Sigmoid colon (tissue), 7 donors: Measurements from ENCODE around the gene ALG8. TPM values are rescaled to one million over a fixed set of nuclear protein-coding genes. Genes with fewer than 3 reads are reported as not detected.

Experiments
- DNase-seq: peaks from one replicate; pipeline ENCODE4 v3.0.0-alpha.2; 2019
- H3K27ac ChIP-seq, 4 donors: fragments of 200-600 bp; sonication (generic); one replicate each; pipeline ENCODE4 v1.5.1; 2016 to 2019; ENCODE audit warnings: mild to moderate bottlenecking in 1 of 4
- H3K27me3 ChIP-seq, 3 donors: fragments of 200-600 bp; sonication (generic); one replicate each; pipeline ENCODE4 v1.5.1; 2019; ENCODE audit warnings: mild to moderate bottlenecking in 1 of 3
- H3K36me3 ChIP-seq, 4 donors: fragments of 200-600 bp; sonication (generic); one replicate each; pipeline ENCODE4 v1.5.1; 2016 to 2019
- H3K4me1 ChIP-seq, 4 donors: fragments of 200-600 bp; sonication (generic); one replicate each; pipeline ENCODE4 v1.5.1; 2017 to 2019
- H3K4me3 ChIP-seq, 4 donors: fragments of 200-600 bp; sonication (generic); one replicate each; pipeline ENCODE4 v1.5.1; 2017 to 2019; ENCODE audit warnings: mild to moderate bottlenecking in 2 of 4, moderate library complexity in 1 of 4
- H3K9me3 ChIP-seq, 4 donors: fragments of 200-600 bp in 3 of 4; sonication (generic) in 3 of 4; one replicate each; pipeline versions ENCODE4 v1.5.1 to v1.6.1; 2013 to 2019
- CTCF ChIP-seq, 4 experiments: fragments of 450-650 bp in 3 of 4; fragments of 200-600 bp in 1 of 4; IDR thresholded peaks; one replicate each; pipeline ENCODE4 v1.5.1; 2016 to 2019; ENCODE audit warnings: antibody characterized with exemption in 4 of 4, mild to moderate bottlenecking in 3 of 4, moderate library complexity in 2 of 4
- EP300 ChIP-seq, 4 donors: sonication (generic); formaldehyde crosslinking; IDR thresholded peaks; one replicate each; pipeline ENCODE4 v1.6.1; 2017; ENCODE audit warnings: antibody characterized with exemption in 4 of 4
- POLR2A ChIP-seq, 2 donors: fragments of 450-650 bp; IDR thresholded peaks; one replicate each; pipeline ENCODE4 v1.6.1; 2016; ENCODE audit warnings: antibody characterized with exemption in 2 of 2, mild to moderate bottlenecking in 2 of 2, moderate library complexity in 2 of 2
- POLR2AphosphoS5 ChIP-seq, 4 donors: sonication (generic); formaldehyde crosslinking; IDR thresholded peaks; one replicate each; pipeline ENCODE4 v1.6.1; 2017; ENCODE audit warnings: antibody characterized with exemption in 4 of 4
- WGBS, 2 donors: extraction: QIAGEN DNeasy Blood & Tissue Kit; methylation state at CpG; one replicate each; pipeline ENCODE4 v1.1.7; 2013; 5-methylcytosine and 5-hydroxymethylcytosine counted together
- intact Hi-C: fragments of 100-400 bp; cut with DNase I; formaldehyde crosslinking; loops from one replicate; pipeline ENCODE4 v1.15.1; 2023
- polyA plus RNA-seq, 3 donors: library from polyadenylated mRNA; stranded (reverse); fragments of 200-250 nt; gene quantifications; one replicate each; pipeline ENCODE4 v1.2.3, GENCODE V29; 2013
- total RNA-seq, 4 donors: library from RNA; depleted of rRNA; stranded (reverse); fragments of >200 nt; gene quantifications; one replicate each; pipeline ENCODE4 v1.1.0, GENCODE V29; 2016
- donor health status: healthy with polysubstance abuse.
- donor health status: Bipolar disorder and iron deficiency.
- donor health status: healthy.

The ALG8 gene
- total and polyA plus RNA-seq, 7 donors, result 13.2 to 26.4 (median 22.4) TPM

- intact Hi-C loops, result loop anchor here (5.0 kb wide), 1 partner anchor 63 kb away; the partner anchor contains the start of gene ALG8
- H3K4me1 ChIP-seq, result peaks cover 0 to 49% (median 35%) of the 10 kb centered on the region in 4 donors
- no peak overlapping the region for H3K4me3 ChIP-seq
- peaks cover 0 to 30% (median 5%) of the 10 kb centered on the region in 4 donors for H3K36me3 ChIP-seq
- no peak for DNase-seq
- 74 to 88% methylated on average over 6 of the region's 6 CpGs for WGBS, 2 donors
- TF ChIP-seq EP300 (IDR thresholded peaks at IDR 0.05) (no peak), POLR2A (IDR thresholded peaks at IDR 0.05) (no peak), POLR2AphosphoS5 (IDR thresholded peaks at IDR 0.05) (no peak), CTCF (IDR thresholded peaks at IDR 0.05) (no peak)
- H3K9me3 ChIP-seq, result no peaks in the 10 kb centered on the region
- H3K27me3 ChIP-seq, result no peaks in the 10 kb centered on the region
- no peak overlapping the region for H3K27ac ChIP-seq
These were observed 64.7 kb downstream of the ALG8 start for GRCh38 chr11:78074756-78075155.

GRCh38 chr11:78072455-78072854 is 67.0 kb downstream of the ALG8 start:
- H3K4me3 ChIP-seq, result no peak overlapping the region
- 93 to 94% methylated on average over 4 of the region's 4 CpGs for whole genome bisulfite sequencing, 2 donors
- no peaks in the 10 kb centered on the region for H3K27me3 ChIP-seq
- intact Hi-C loops, result no loop called here
- H3K36me3 ChIP-seq, result peaks cover 0 to 52% (median 7%) of the 10 kb centered on the region in 4 donors
- no peak for DNase-seq
- TF ChIP-seq POLR2AphosphoS5 (IDR thresholded peaks at IDR 0.05) (no peak), POLR2A (IDR thresholded peaks at IDR 0.05) (no peak), EP300 (IDR thresholded peaks at IDR 0.05) (no peak), CTCF (IDR thresholded peaks at IDR 0.05) (no peak)
- H3K27ac ChIP-seq, result no peak overlapping the region
- no peaks in the 10 kb centered on the region for H3K9me3 ChIP-seq
- H3K4me1 ChIP-seq, result peaks cover 0 to 40% (median 19%) of the 10 kb centered on the region in 4 donors

- Histone ChIP-seq H3K4me1 (peaks cover 0 to 33% (median 12%) of the 10 kb centered on the region in 4 donors), H3K36me3 (peaks cover 0 to 55% (median 7%) of the 10 kb centered on the region in 4 donors), H3K9me3 (no peaks in the 10 kb centered on the region), H3K27ac (no peak overlapping the region), H3K27me3 (no peaks in the 10 kb centered on the region), H3K4me3 (no peak overlapping the region)
- DNase-seq, result no peak
- WGBS, 2 donors, result 74 to 82% methylated on average over 3 of the region's 3 CpGs
- TF ChIP-seq POLR2AphosphoS5 (IDR thresholded peaks at IDR 0.05) (no peak), POLR2A (IDR thresholded peaks at IDR 0.05) (no peak), EP300 (IDR thresholded peaks at IDR 0.05) (no peak), CTCF (IDR thresholded peaks at IDR 0.05) (no peak)
- intact Hi-C loops, result no loop called here
These were observed 67.7 kb downstream of the ALG8 start for GRCh38 chr11:78071717-78072116.

GRCh38 chr11:78070621-78071020 is 68.8 kb downstream of the ALG8 start:
- 94 to 95% methylated on average over 2 of the region's 2 CpGs for WGBS, 2 donors
- Histone ChIP-seq H3K36me3 (peaks cover 0 to 55% (median 7%) of the 10 kb centered on the region in 4 donors), H3K27ac (no peak overlapping the region), H3K9me3 (no peaks in the 10 kb centered on the region), H3K27me3 (no peaks in the 10 kb centered on the region), H3K4me3 (no peak overlapping the region), H3K4me1 (peaks cover 0 to 22% (median 5%) of the 10 kb centered on the region in 4 donors)
- DNase-seq, result no peak
- TF ChIP-seq POLR2A (IDR thresholded peaks at IDR 0.05) (no peak), POLR2AphosphoS5 (IDR thresholded peaks at IDR 0.05) (no peak), CTCF (IDR thresholded peaks at IDR 0.05) (no peak), EP300 (IDR thresholded peaks at IDR 0.05) (no peak)
- intact Hi-C loops, result no loop called here

- H3K4me1 ChIP-seq, result peaks cover 0 to 11% (median 0%) of the 10 kb centered on the region in 4 donors
- H3K9me3 ChIP-seq, result no peaks in the 10 kb centered on the region
- H3K27ac ChIP-seq, result no peak overlapping the region
- peaks cover 0 to 55% (median 7%) of the 10 kb centered on the region in 4 donors for H3K36me3 ChIP-seq
- no peak overlapping the region for H3K4me3 ChIP-seq
- no peak for DNase-seq
- H3K27me3 ChIP-seq, result no peaks in the 10 kb centered on the region
- intact Hi-C loops, result no loop called here
- TF ChIP-seq CTCF (IDR thresholded peaks at IDR 0.05), result no peak
- TF ChIP-seq POLR2A (IDR thresholded peaks at IDR 0.05), result no peak
- no peak for TF ChIP-seq EP300 (IDR thresholded peaks at IDR 0.05)
- no peak for TF ChIP-seq POLR2AphosphoS5 (IDR thresholded peaks at IDR 0.05)
- WGBS, 2 donors, result 53 to 66% methylated on average over 2 of the region's 2 CpGs
These were observed 70.0 kb downstream of the ALG8 start for GRCh38 chr11:78069465-78069864.
